Fibroblast of lung (primary cell): ENCODE measurements around the gene TBX15. TPM values are rescaled to one million over a fixed set of nuclear protein-coding genes. Genes with fewer than 3 reads are reported as not detected.

Experiments
- DNase-seq, 2 donors: peaks; one replicate each; pipeline versions ENCODE4 v3.0.0 to v3.0.0-alpha.2; 2010; ENCODE audit warnings: low read depth in 2 of 2
- H2AFZ ChIP-seq: 2 replicates; pipeline ENCODE4 v1.5.1; 2012; ENCODE audit warnings: low read length, control low read depth, inconsistent platforms
- H3K27ac ChIP-seq: 2 replicates; pipeline ENCODE4 v1.5.1; 2011; ENCODE audit warnings: low read length, control low read depth; ENCODE audit not compliant: insufficient read depth
- H3K27me3 ChIP-seq: 2 replicates; pipeline ENCODE4 v1.5.1; 2011; ENCODE audit warnings: mild to moderate bottlenecking, low read length; ENCODE audit not compliant: control insufficient read depth, insufficient read depth
- H3K36me3 ChIP-seq: 2 replicates; pipeline ENCODE4 v1.5.1; 2011; ENCODE audit warnings: low read length; ENCODE audit not compliant: control insufficient read depth, insufficient read depth
- H3K4me1 ChIP-seq: 2 replicates; pipeline ENCODE4 v1.5.1; 2011; ENCODE audit warnings: low read length; ENCODE audit not compliant: control insufficient read depth, insufficient read depth; ENCODE audit errors: extremely low read depth
- H3K4me2 ChIP-seq: 2 replicates; pipeline ENCODE4 v1.5.1; 2011; ENCODE audit warnings: low read length, control low read depth; ENCODE audit not compliant: insufficient read depth; ENCODE audit errors: extremely low read depth
- H3K4me3 ChIP-seq, 4 experiments: fragments of 200-600 bp in 1 of 4; sonication (generic) in 1 of 4; replicated peaks in 1 of 4; 2 replicates each; pipeline ENCODE4 v1.5.1; 2011 to 2016; ENCODE audit warnings: low read length in 4 of 4, low read depth in 3 of 4, mild to moderate bottlenecking in 3 of 4, control low read depth in 2 of 4, inconsistent platforms in 1 of 4, mixed read lengths in 1 of 4; ENCODE audit not compliant: insufficient read depth in 1 of 4; ENCODE audit errors: control extremely low read depth in 1 of 4
- H3K79me2 ChIP-seq: 2 replicates; pipeline ENCODE4 v1.5.1; 2012; ENCODE audit warnings: mild to moderate bottlenecking, low read length, inconsistent platforms; ENCODE audit not compliant: control insufficient read depth, insufficient read depth
- H3K9ac ChIP-seq: 2 replicates; pipeline ENCODE4 v1.5.1; 2011; ENCODE audit warnings: mild to moderate bottlenecking, low read length, control low read depth; ENCODE audit not compliant: insufficient read depth
- H3K9me3 ChIP-seq: 2 replicates; pipeline ENCODE4 v1.5.1; 2012; ENCODE audit warnings: low read depth, low read length; ENCODE audit not compliant: control insufficient read depth, insufficient read depth
- H4K20me1 ChIP-seq: 2 replicates; pipeline ENCODE4 v1.5.1; 2011; ENCODE audit warnings: low read length; ENCODE audit not compliant: control insufficient read depth, insufficient read depth; ENCODE audit errors: extremely low read depth
- CTCF ChIP-seq, 2 donors: IDR thresholded peaks in 1 of 2; conservative IDR thresholded peaks in 1 of 2; 1 replicate in 1 of 2; 2 replicates in 1 of 2; pipeline ENCODE4 v1.5.1; 2011 to 2012; ENCODE audit warnings: low read length in 2 of 2, control low read depth in 1 of 2, inconsistent platforms in 1 of 2, low read depth in 1 of 2, mild to moderate bottlenecking in 1 of 2
- EZH2 ChIP-seq: IDR thresholded peaks from 2 replicates; pipeline ENCODE4 v1.5.1; 2012; ENCODE audit warnings: low read length, control low read depth, mild to moderate bottlenecking; ENCODE audit errors: missing control alignments
- polyA plus RNA-seq, 2 donors: library from polyadenylated mRNA; depleted of rRNA in 1 of 2; stranded (reverse) in 1 of 2; unstranded in 1 of 2; fragments of >200 nt; gene quantifications; 2 replicates each; pipeline ENCODE4 v1.2.1, GENCODE V29; 2011 to 2012; ENCODE audit warnings: missing spikeins in 1 of 2
- total RNA-seq: library from RNA; depleted of rRNA; stranded (reverse); fragments of >200 nt; gene quantifications from 2 replicates; pipeline ENCODE4 v1.2.1, GENCODE V29; 2014

The TBX15 gene
- total and polyA plus RNA-seq, 2 donors (not counting 1 experiment from before 2014, with no cell fraction given), result 0.50 to 0.99 TPM

GRCh38 chr1:119012383-119012782 is 24.2 kb upstream of the TBX15 start:
- Histone ChIP-seq H4K20me1 (no peaks in the 10 kb centered on the region), H3K27ac (no peak overlapping the region), H3K9me3 (no peaks in the 10 kb centered on the region), H3K4me1 (peaks cover 2% of the 10 kb centered on the region), H3K4me2 (no peak overlapping the region), H3K36me3 (no peaks in the 10 kb centered on the region), H3K9ac (no peak overlapping the region), H3K4me3 (no peak overlapping the region), H3K27me3 (peaks cover 12% of the 10 kb centered on the region), H2AFZ (no peak overlapping the region), H3K79me2 (no peaks in the 10 kb centered on the region)
- DNase-seq, result no peak
- TF ChIP-seq EZH2 (no peak), CTCF (conservative IDR thresholded peaks at IDR 0.05 in 1 of 2, IDR thresholded peaks at IDR 0.05 in 1 of 2; ENCODE audit: low read depth in 1 of 2, low read length in 2 of 2) (no peak)

GRCh38 chr1:119011706-119012105 is 23.6 kb upstream of the TBX15 start:
- no peak for DNase-seq
- Histone ChIP-seq H3K27ac (no peak overlapping the region), H3K4me3 (no peak overlapping the region), H3K9me3 (no peaks in the 10 kb centered on the region), H3K79me2 (no peaks in the 10 kb centered on the region), H4K20me1 (no peaks in the 10 kb centered on the region), H3K27me3 (peaks cover 19% of the 10 kb centered on the region), H3K4me2 (no peak overlapping the region), H3K9ac (no peak overlapping the region), H3K4me1 (peaks cover 2% of the 10 kb centered on the region), H3K36me3 (no peaks in the 10 kb centered on the region), H2AFZ (no peak overlapping the region)
- no peak for TF ChIP-seq CTCF (conservative IDR thresholded peaks at IDR 0.05 in 1 of 2, IDR thresholded peaks at IDR 0.05 in 1 of 2; ENCODE audit: low read depth in 1 of 2, low read length in 2 of 2)
- TF ChIP-seq EZH2, result no peak

- Histone ChIP-seq H3K4me2 (no peak overlapping the region), H2AFZ (no peak overlapping the region), H3K27ac (no peak overlapping the region), H3K9ac (no peak overlapping the region), H3K36me3 (no peaks in the 10 kb centered on the region), H4K20me1 (no peaks in the 10 kb centered on the region), H3K27me3 (peaks cover 25% of the 10 kb centered on the region), H3K79me2 (no peaks in the 10 kb centered on the region), H3K9me3 (no peaks in the 10 kb centered on the region), H3K4me1 (peaks cover 2% of the 10 kb centered on the region), H3K4me3 (no peak overlapping the region)
- no peak for DNase-seq
- TF ChIP-seq EZH2, result no peak
- no peak for TF ChIP-seq CTCF (conservative IDR thresholded peaks at IDR 0.05 in 1 of 2, IDR thresholded peaks at IDR 0.05 in 1 of 2; ENCODE audit: low read depth in 1 of 2, low read length in 2 of 2)
Observed at GRCh38 chr1:119011116-119011515, 23.0 kb upstream of the TBX15 start.
